Spleen (tissue), 11 donors: ENCODE results near the gene UCN2. TPM values are rescaled to one million over a fixed set of nuclear protein-coding genes. Genes with fewer than 3 reads are reported as not detected.

ENCODE experiments used
- DNase-seq: peaks from one replicate; pipeline ENCODE4 v3.0.0-alpha.2; 2020
- H3K27ac ChIP-seq, 8 donors: fragments of 200-600 bp; sonication (generic) in 7 of 8; 1 replicate in 4 of 8; 2 replicates in 4 of 8; pipeline versions ENCODE4 v1.5.0 to v1.8.0; 2016 to 2021; ENCODE audit warnings: inconsistent platforms in 4 of 8, mild to moderate bottlenecking in 4 of 8, moderate library complexity in 1 of 8
- H3K27me3 ChIP-seq, 7 donors: fragments of 200-600 bp; sonication (generic) in 6 of 7; replicated peaks in 1 of 7; 1 replicate in 4 of 7; 2 replicates in 3 of 7; pipeline versions ENCODE4 v1.5.0 to v1.8.0; 2016 to 2021; ENCODE audit warnings: inconsistent platforms in 3 of 7, mild to moderate bottlenecking in 1 of 7
- H3K36me3 ChIP-seq, 6 donors: fragments of 200-600 bp; sonication (generic) in 5 of 6; 1 replicate in 4 of 6; 2 replicates in 2 of 6; pipeline versions ENCODE4 v1.5.0 to v1.8.0; 2016 to 2021; ENCODE audit warnings: inconsistent platforms in 2 of 6
- H3K4me1 ChIP-seq, 6 donors: fragments of 200-600 bp; sonication (generic) in 5 of 6; 1 replicate in 3 of 6; 2 replicates in 3 of 6; pipeline versions ENCODE4 v1.5.0 to v1.8.0; 2016 to 2021; ENCODE audit warnings: inconsistent platforms in 3 of 6
- H3K4me3 ChIP-seq, 8 donors: fragments of 200-600 bp; sonication (generic) in 7 of 8; 1 replicate in 4 of 8; 2 replicates in 4 of 8; pipeline versions ENCODE4 v1.5.0 to v1.8.0; 2016 to 2021; ENCODE audit warnings: inconsistent platforms in 4 of 8, mild to moderate bottlenecking in 4 of 8, moderate library complexity in 2 of 8
- H3K9me3 ChIP-seq, 8 donors: fragments of 200-600 bp; sonication (generic) in 7 of 8; 1 replicate in 4 of 8; 2 replicates in 4 of 8; pipeline versions ENCODE4 v1.5.0 to v1.8.0; 2016 to 2021; ENCODE audit warnings: inconsistent platforms in 4 of 8
- CTCF ChIP-seq, 11 experiments: fragments of 200-600 bp in 7 of 11; fragments of 450-650 bp in 4 of 11; sonication (generic) in 4 of 11; IDR thresholded peaks in 8 of 11; conservative IDR thresholded peaks in 3 of 11; 1 replicate in 7 of 11; 2 replicates in 4 of 11; pipeline versions ENCODE4 v1.4.0 to v1.8.0; 2016 to 2021; ENCODE audit warnings: antibody characterized with exemption in 11 of 11, inconsistent platforms in 4 of 11, mild to moderate bottlenecking in 1 of 11
- POLR2A ChIP-seq, 3 donors: fragments of 450-650 bp; IDR thresholded peaks; one replicate each; pipeline ENCODE4 v1.5.1; 2017; ENCODE audit warnings: antibody characterized with exemption in 3 of 3, mild to moderate bottlenecking in 1 of 3
- POLR2AphosphoS5 ChIP-seq, 3 donors: sonication (generic); formaldehyde crosslinking; IDR thresholded peaks; one replicate each; pipeline ENCODE4 v1.5.1; 2017; ENCODE audit warnings: antibody characterized with exemption in 3 of 3
- WGBS, 5 donors: extraction: QIAGEN DNeasy Blood & Tissue Kit in 3 of 5; methylation state at CpG; one replicate each; pipeline versions ENCODE4 v1.1.5 to v1.1.7; 2013 to 2018; 5-methylcytosine and 5-hydroxymethylcytosine counted together
- intact Hi-C: fragments of 100-400 bp; cut with DNase I; formaldehyde crosslinking; loops from one replicate; pipeline ENCODE4 v1.15.0; 2023; ENCODE audit warnings: low total_unique reads
- polyA plus RNA-seq, 3 donors: library from polyadenylated mRNA; stranded (reverse); fragments of 200-250 nt; gene quantifications; one replicate each; pipeline ENCODE4 v1.2.1, GENCODE V29; 2013
- total RNA-seq, 7 donors: library from RNA; depleted of rRNA in 3 of 7; stranded (reverse); fragments of >200 nt in 3 of 7; fragmentation: NEBNext Ultra II Directional in 4 of 7; extraction: Animal tissue kit (Norgen Biotek cat#: 25700) in 4 of 7; gene quantifications; one replicate each; pipeline versions ENCODE4 v1.1.0 to v1.2.1, GENCODE V29; 2016 to 2021
- donor health status: healthy with polysubstance abuse.
- donor health status: DM: no; HTN: no; CAD: no; lungs with moderate emphysema.
- donor health status: DM: no; HTN: no; CAD: no.
- donor health status: Bipolar disorder and iron deficiency.
- donor health status: healthy.
- donor health status: DM: no; HTN: no; CAD: no.
- donor health status: DM: yes; HTN: yes; CAD: no.

UCN2 gene
- total and polyA plus RNA-seq, 10 donors: 0.20 to 0.61 (median 0.49) TPM; not detected in 2

- no peaks in the 10 kb centered on the region for H3K9me3 ChIP-seq
- no peak for DNase-seq
- WGBS, 5 donors: 81 to 100% (median 89%) methylated on average over 2 to 9 of the region's 9 CpGs
- peaks cover 0 to 24% (median 0%) of the 10 kb centered on the region in 7 donors for H3K27me3 ChIP-seq
- no peak overlapping the region for H3K27ac ChIP-seq
- H3K4me3 ChIP-seq: no peak overlapping the region
- no peak for TF ChIP-seq POLR2AphosphoS5 (IDR thresholded peaks at IDR 0.05)
- no peak for TF ChIP-seq CTCF (IDR thresholded peaks at IDR 0.05 in 8 of 11, conservative IDR thresholded peaks at IDR 0.05 in 3 of 11)
- TF ChIP-seq POLR2A (IDR thresholded peaks at IDR 0.05): no peak
- H3K4me1 ChIP-seq: no peaks in the 10 kb centered on the region
- peaks cover 0 to 27% (median 0%) of the 10 kb centered on the region in 6 donors for H3K36me3 ChIP-seq
- intact Hi-C loops: no loop called here
Measured at GRCh38 chr3:48584836-48585235, 21.3 kb upstream of the UCN2 start.

- intact Hi-C loops: no loop called here
- Histone ChIP-seq H3K4me1 (no peaks in the 10 kb centered on the region), H3K9me3 (no peaks in the 10 kb centered on the region), H3K36me3 (peaks cover 0 to 28% (median 0%) of the 10 kb centered on the region in 6 donors), H3K4me3 (no peak overlapping the region), H3K27me3 (no peaks in the 10 kb centered on the region), H3K27ac (no peak overlapping the region)
- TF ChIP-seq POLR2A (IDR thresholded peaks at IDR 0.05) (no peak), POLR2AphosphoS5 (IDR thresholded peaks at IDR 0.05) (no peak), CTCF (IDR thresholded peaks at IDR 0.05 in 8 of 11, conservative IDR thresholded peaks at IDR 0.05 in 3 of 11) (no peak)
- 82 to 95% (median 90%) methylated on average over 11 to 14 of the region's 14 CpGs for WGBS, 5 donors
- DNase-seq: no peak
Measured at GRCh38 chr3:48581621-48582481, 18.3 kb upstream of the UCN2 start.

GRCh38 chr3:48576647-48577046 lies 13.1 kb upstream of the UCN2 start:
- WGBS, 5 donors: 77 to 92% (median 80%) methylated on average over 2 to 4 of the region's 4 CpGs
- DNase-seq: no peak
- intact Hi-C loops: no loop called here
- Histone ChIP-seq H3K27me3 (no peaks in the 10 kb centered on the region), H3K27ac (no peak overlapping the region), H3K4me3 (no peak overlapping the region), H3K9me3 (no peaks in the 10 kb centered on the region), H3K36me3 (peaks cover 0 to 17% (median 0%) of the 10 kb centered on the region in 6 donors), H3K4me1 (no peaks in the 10 kb centered on the region)
- TF ChIP-seq CTCF (IDR thresholded peaks at IDR 0.05 in 8 of 11, conservative IDR thresholded peaks at IDR 0.05 in 3 of 11) (no peak), POLR2AphosphoS5 (IDR thresholded peaks at IDR 0.05) (no peak), POLR2A (IDR thresholded peaks at IDR 0.05) (no peak)

- Histone ChIP-seq H3K27me3 (no peaks in the 10 kb centered on the region), H3K4me1 (no peaks in the 10 kb centered on the region), H3K36me3 (peaks cover 0 to 17% (median 0%) of the 10 kb centered on the region in 6 donors), H3K27ac (no peak overlapping the region), H3K9me3 (no peaks in the 10 kb centered on the region), H3K4me3 (no peak overlapping the region)
- 82 to 92% (median 86%) methylated on average over 15 to 17 of the region's 17 CpGs for WGBS, 5 donors
- TF ChIP-seq CTCF (IDR thresholded peaks at IDR 0.05 in 8 of 11, conservative IDR thresholded peaks at IDR 0.05 in 3 of 11) (no peak), POLR2A (IDR thresholded peaks at IDR 0.05) (no peak), POLR2AphosphoS5 (IDR thresholded peaks at IDR 0.05) (no peak)
- DNase-seq: no peak
- intact Hi-C loops: no loop called here
Measured at GRCh38 chr3:48575366-48575765, 11.8 kb upstream of the UCN2 start.
